Embryonic facial prominence (tissue), 1 donor: ENCODE measurements around the gene CAMKV.
"Not testable (repeated sequence)": the region's sequence is repeated elsewhere in the genome, so short reads cannot be mapped to it uniquely, and the experiment has no call there.

Experiments
- DNase-seq: peaks from one replicate; pipeline ENCODE4 v3.0.0-alpha.2; 2016; ENCODE audit errors: extremely low spot score

Gene CAMKV

GRCh38 chr3:49845694-49846093, 24.0 kb downstream of the CAMKV start:
- no peak for DNase-seq

- DNase-seq, result no peak
Measured at GRCh38 chr3:49844464-49845183, 25.1 kb downstream of the CAMKV start.

- DNase-seq, result no peak
Measured at GRCh38 chr3:49842843-49843517, 26.7 kb downstream of the CAMKV start.

GRCh38 chr3:49841806-49842205, 27.9 kb downstream of the CAMKV start:
- no peak for DNase-seq

GRCh38 chr3:49841126-49841696, 28.5 kb downstream of the CAMKV start:
- no peak for DNase-seq

GRCh38 chr3:49840388-49840787, 29.3 kb downstream of the CAMKV start:
- no peak for DNase-seq

- DNase-seq, result peak; percentile 55
Measured at GRCh38 chr3:49839193-49839809, 30.4 kb downstream of the CAMKV start.

GRCh38 chr3:49831341-49831740, 38.4 kb downstream of the CAMKV start:
- no peak for DNase-seq

GRCh38 chr3:49826016-49826415, 43.7 kb downstream of the CAMKV start:
- no peak for DNase-seq

- DNase-seq, result not testable (repeated sequence)
Measured at GRCh38 chr3:49823131-49823530, 46.6 kb downstream of the CAMKV start.

GRCh38 chr3:49813497-49814174, 56.1 kb downstream of the CAMKV start, which contains the start of gene UBA7:
Gene UBA7, minus strand, starts transcription at chr3:49813953. Its CDS starts 166 bp downstream, at chr3:49813787.
- DNase-seq, result no peak

GRCh38 chr3:49812916-49813496, 56.7 kb downstream of the CAMKV start:
- no peak for DNase-seq
